Astrocyte (in vitro differentiated cells and primary cell): ENCODE data around the gene SH3BP5. TPM values are rescaled to one million over a fixed set of nuclear protein-coding genes. Genes with fewer than 3 reads are reported as not detected.

Source experiments
- DNase-seq: peaks from one replicate; pipeline ENCODE4 v3.0.0-alpha.2; 2010; ENCODE audit warnings: low read depth
- FAIRE-seq: peaks from 2 replicates; lab custom pipeline; 2011; peaks lifted over from hg19 to GRCh38; lab: Jason Lieb, UNC
- H2AFZ ChIP-seq: 2 replicates; pipeline ENCODE4 v1.6.0; 2012; ENCODE audit warnings: low read depth, low read length, inconsistent platforms
- H3K27ac ChIP-seq: 2 replicates; pipeline ENCODE4 v1.5.1; 2011; ENCODE audit warnings: low read depth, low read length, inconsistent platforms
- H3K27me3 ChIP-seq: 2 replicates; pipeline ENCODE4 v1.6.0; 2011; ENCODE audit warnings: low read length, inconsistent platforms; ENCODE audit not compliant: insufficient read depth
- H3K36me3 ChIP-seq: 2 replicates; pipeline ENCODE4 v1.5.1; 2011; ENCODE audit warnings: low read length, inconsistent platforms; ENCODE audit not compliant: insufficient read depth
- H3K4me1 ChIP-seq: 2 replicates; pipeline ENCODE4 v1.5.1; 2011; ENCODE audit warnings: low read length, inconsistent platforms; ENCODE audit not compliant: insufficient read depth
- H3K4me2 ChIP-seq: 2 replicates; pipeline ENCODE4 v1.6.0; 2012; ENCODE audit warnings: low read length, inconsistent platforms
- H3K4me3 ChIP-seq: 2 replicates; pipeline ENCODE4 v1.5.1; 2011; ENCODE audit warnings: low read depth, mild to moderate bottlenecking, low read length, inconsistent platforms; ENCODE audit not compliant: insufficient read depth
- H3K79me2 ChIP-seq: 2 replicates; pipeline ENCODE4 v1.6.0; 2012; ENCODE audit warnings: mild to moderate bottlenecking, low read length, inconsistent platforms; ENCODE audit not compliant: insufficient read depth
- H3K9ac ChIP-seq: 2 replicates; pipeline ENCODE4 v1.6.0; 2012; ENCODE audit warnings: mild to moderate bottlenecking, low read length, inconsistent platforms
- H3K9me3 ChIP-seq: 2 replicates; pipeline ENCODE4 v1.5.1; 2012; ENCODE audit warnings: low read depth, mild to moderate bottlenecking, low read length, inconsistent platforms; ENCODE audit not compliant: insufficient read depth
- H4K20me1 ChIP-seq: 2 replicates; pipeline ENCODE4 v1.6.0; 2012; ENCODE audit warnings: low read length, inconsistent platforms; ENCODE audit not compliant: insufficient read depth
- H3K27ac Mint-ChIP-seq: one replicate; pipeline ENCODE4 v1.8.0; 2021; ENCODE audit warnings: mild to moderate bottlenecking, mixed read lengths; ENCODE audit not compliant: unreplicated experiment
- H3K27me3 Mint-ChIP-seq: one replicate; pipeline ENCODE4 v1.8.0; 2021; ENCODE audit warnings: low read depth, mixed read lengths; ENCODE audit not compliant: unreplicated experiment
- H3K36me3 Mint-ChIP-seq: one replicate; pipeline ENCODE4 v1.8.0; 2021; ENCODE audit warnings: low read depth, mixed read lengths; ENCODE audit not compliant: unreplicated experiment
- H3K4me1 Mint-ChIP-seq: one replicate; pipeline ENCODE4 v1.8.0; 2021; ENCODE audit warnings: low read depth, mixed read lengths; ENCODE audit not compliant: unreplicated experiment
- H3K4me3 Mint-ChIP-seq: one replicate; pipeline ENCODE4 v1.8.0; 2021; ENCODE audit warnings: mild to moderate bottlenecking, moderate library complexity, mixed read lengths; ENCODE audit not compliant: unreplicated experiment
- H3K9me3 Mint-ChIP-seq: one replicate; pipeline ENCODE4 v1.8.0; 2021; ENCODE audit warnings: mild to moderate bottlenecking, mixed read lengths; ENCODE audit not compliant: unreplicated experiment
- CTCF ChIP-seq: IDR thresholded peaks from 2 replicates; pipeline ENCODE4 v1.5.1; 2011; ENCODE audit warnings: low read depth, mild to moderate bottlenecking, inconsistent platforms, low read length, moderate library complexity; ENCODE audit not compliant: insufficient read depth
- EZH2 ChIP-seq: IDR thresholded peaks from 2 replicates; pipeline ENCODE4 v1.6.1; 2012; ENCODE audit warnings: mild to moderate bottlenecking, low read length, inconsistent platforms; ENCODE audit not compliant: insufficient read depth
- total RNA-seq: library from RNA; stranded (reverse); gene quantifications from 2 replicates; pipeline ENCODE4 v1.2.1, GENCODE V29; 2021

Gene SH3BP5
- total RNA-seq, 1 donor from 2014 or later = 25.2 TPM

GRCh38 chr3:15372918-15373317 lies 40.5 kb upstream of the SH3BP5 start:
- Histone ChIP-seq H3K9me3 (no peaks in the 10 kb centered on the region), H3K9ac (no peak overlapping the region), H2AFZ (no peak overlapping the region), H3K27ac (no peak overlapping the region), H3K79me2 (no peaks in the 10 kb centered on the region), H3K27me3 (no peaks in the 10 kb centered on the region), H4K20me1 (no peaks in the 10 kb centered on the region), H3K4me2 (no peak overlapping the region), H3K4me3 (no peak overlapping the region), H3K36me3 (no peaks in the 10 kb centered on the region), H3K4me1 (no peaks in the 10 kb centered on the region)
- H3K4me1 Mint-ChIP-seq = no peaks in the 10 kb centered on the region
- H3K27me3 Mint-ChIP-seq = peaks cover 5% of the 10 kb centered on the region
- no peak for FAIRE-seq
- H3K9me3 Mint-ChIP-seq = no peaks in the 10 kb centered on the region
- DNase-seq = no peak
- no peaks in the 10 kb centered on the region for H3K36me3 Mint-ChIP-seq
- no peak overlapping the region for H3K27ac Mint-ChIP-seq
- TF ChIP-seq CTCF = no peak
- no peak for TF ChIP-seq EZH2
- H3K4me3 Mint-ChIP-seq = no peak overlapping the region

GRCh38 chr3:15368561-15369135 lies 36.3 kb upstream of the SH3BP5 start:
- no peak overlapping the region for H2AFZ ChIP-seq
- no peaks in the 10 kb centered on the region for H3K36me3 Mint-ChIP-seq

More at GRCh38 chr3:15368561-15369135, 36.3 kb upstream of the SH3BP5 start:
- Histone ChIP-seq H3K4me1 (peaks cover 6% of the 10 kb centered on the region), H3K9me3 (no peaks in the 10 kb centered on the region), H3K27me3 (no peaks in the 10 kb centered on the region), H4K20me1 (no peaks in the 10 kb centered on the region), H3K4me3 (no peak overlapping the region), H3K9ac (no peak overlapping the region), H3K79me2 (no peaks in the 10 kb centered on the region), H3K36me3 (no peaks in the 10 kb centered on the region), H3K4me2 (no peak overlapping the region), H3K27ac (no peak overlapping the region)
- H3K27ac Mint-ChIP-seq = no peak overlapping the region
- DNase-seq = no peak
- peaks cover 5% of the 10 kb centered on the region for H3K4me1 Mint-ChIP-seq
- H3K4me3 Mint-ChIP-seq = no peak overlapping the region
- peaks cover 3% of the 10 kb centered on the region for H3K9me3 Mint-ChIP-seq
- H3K27me3 Mint-ChIP-seq = peaks cover 7% of the 10 kb centered on the region
- no peak for FAIRE-seq
- TF ChIP-seq EZH2 (no peak), CTCF (no peak)
